A549 (cell line): Measurements from ENCODE around the gene CORO2B.

ENCODE experiments used
- BHLHE40 ChIP-seq: IDR thresholded peaks from 2 replicates; pipeline ENCODE4 v1.6.1; 2012; ENCODE audit warnings: low read depth, low read length, inconsistent platforms
- CBX8 ChIP-seq: fragments of 200-600 bp; sonication (generic); IDR thresholded peaks from 2 replicates; pipeline ENCODE4 v1.6.1; 2016
- EHMT2 ChIP-seq: fragments of 200-600 bp; sonication (generic); IDR thresholded peaks from 2 replicates; pipeline ENCODE4 v1.6.1; 2016; ENCODE audit warnings: antibody characterized with exemption, low read depth, mild to moderate bottlenecking, moderate library complexity
- EP300 ChIP-seq, 2 experiments: fragments of >200 bp; sonication (Bioruptor Twin); formaldehyde crosslinking; IDR thresholded peaks; 2 replicates in 1 of 2; 3 replicates in 1 of 2; pipeline ENCODE4 v1.6.1; 2016 to 2017
- ESRRA ChIP-seq: fragments of 150-350 bp; IDR thresholded peaks from 2 replicates; pipeline ENCODE4 v1.6.1; 2014; ENCODE audit warnings: mild to moderate bottlenecking, low read length, borderline replicate concordance
- HOXA7 ChIP-seq: fragments of 250-450 bp; sonication (Bioruptor Pico); IDR thresholded peaks from 2 replicates; pipeline ENCODE4 v1.5.0; 2020; ENCODE audit warnings: mild to moderate bottlenecking, moderate library complexity
- JUN ChIP-seq, 2 experiments: fragments of >200 bp; sonication (Bioruptor Twin); formaldehyde crosslinking; IDR thresholded peaks; 2 replicates in 1 of 2; 3 replicates in 1 of 2; pipeline ENCODE4 v1.6.1; 2016 to 2017
- POLR2A ChIP-seq: IDR thresholded peaks from 2 replicates; pipeline ENCODE4 v1.6.1; 2012; ENCODE audit warnings: mild to moderate bottlenecking, low read length
- SREBF2 ChIP-seq: fragments of 450-650 bp; IDR thresholded peaks from 2 replicates; pipeline ENCODE4 v1.6.1; 2014; ENCODE audit warnings: mild to moderate bottlenecking, moderate library complexity
- TF ChIP-seq, protein P1 (sequence below): IDR thresholded peaks from 2 replicates; pipeline ENCODE4 v1.6.1; 2012
- TF ChIP-seq, protein P2 (sequence below): fragments of >200 bp; sonication (Bioruptor Twin); formaldehyde crosslinking; IDR thresholded peaks from 3 replicates; pipeline ENCODE4 v1.5.1; 2016
- TF ChIP-seq, protein P3 (sequence below): fragments of 250-450 bp; sonication (Bioruptor Pico); IDR thresholded peaks from 2 replicates; pipeline ENCODE4 v1.5.0; 2021; ENCODE audit warnings: mild to moderate bottlenecking, moderate library complexity, borderline replicate concordance
- TF ChIP-seq, protein P4 (sequence below): fragments of >200 bp; sonication (Bioruptor Twin); formaldehyde crosslinking; IDR thresholded peaks from 3 replicates; pipeline ENCODE4 v1.6.1; 2016

DNA sequence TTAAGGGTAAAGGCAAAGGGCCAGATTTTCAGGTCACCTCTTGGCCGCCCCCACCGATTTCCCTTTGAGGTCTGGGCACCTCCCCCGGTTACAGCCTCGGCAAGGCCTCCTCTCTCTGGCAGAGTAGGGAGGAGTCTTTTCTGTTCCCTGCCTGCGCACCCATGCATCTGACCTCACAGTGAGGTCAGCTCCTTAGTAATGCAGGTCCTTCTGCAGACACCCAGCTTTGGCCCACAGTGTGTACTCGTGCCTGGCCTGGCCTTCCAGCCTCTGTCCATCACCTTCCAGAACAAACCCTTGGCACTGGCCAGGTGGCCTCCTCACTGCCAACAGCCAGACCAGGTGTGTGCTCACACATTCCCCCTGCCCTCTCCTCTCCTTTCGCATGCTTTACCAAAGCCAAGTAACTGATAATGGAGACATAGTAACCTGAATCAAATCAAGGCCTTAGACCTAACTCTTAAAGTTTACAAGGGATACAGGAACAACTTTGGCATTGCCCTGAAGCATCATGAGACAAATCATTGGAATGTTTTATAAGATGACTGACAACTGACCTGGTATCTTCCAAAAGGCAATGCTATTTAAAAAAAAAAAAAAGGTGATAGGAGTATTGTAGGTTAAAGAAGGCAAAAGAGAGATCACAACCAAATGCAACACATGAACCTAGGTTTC is 61.3 kb downstream of the CORO2B start:
- no peak for TF ChIP-seq BHLHE40
- TF ChIP-seq EP300 (IDR thresholded peaks at IDR 0.05) = no peak
- TF ChIP-seq, protein P1, sequence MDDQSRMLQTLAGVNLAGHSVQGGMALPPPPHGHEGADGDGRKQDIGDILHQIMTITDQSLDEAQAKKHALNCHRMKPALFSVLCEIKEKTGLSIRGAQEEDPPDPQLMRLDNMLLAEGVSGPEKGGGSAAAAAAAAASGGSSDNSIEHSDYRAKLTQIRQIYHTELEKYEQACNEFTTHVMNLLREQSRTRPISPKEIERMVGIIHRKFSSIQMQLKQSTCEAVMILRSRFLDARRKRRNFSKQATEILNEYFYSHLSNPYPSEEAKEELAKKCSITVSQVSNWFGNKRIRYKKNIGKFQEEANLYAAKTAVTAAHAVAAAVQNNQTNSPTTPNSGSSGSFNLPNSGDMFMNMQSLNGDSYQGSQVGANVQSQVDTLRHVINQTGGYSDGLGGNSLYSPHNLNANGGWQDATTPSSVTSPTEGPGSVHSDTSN = no peak
- no peak for TF ChIP-seq POLR2A
- TF ChIP-seq, protein P2, sequence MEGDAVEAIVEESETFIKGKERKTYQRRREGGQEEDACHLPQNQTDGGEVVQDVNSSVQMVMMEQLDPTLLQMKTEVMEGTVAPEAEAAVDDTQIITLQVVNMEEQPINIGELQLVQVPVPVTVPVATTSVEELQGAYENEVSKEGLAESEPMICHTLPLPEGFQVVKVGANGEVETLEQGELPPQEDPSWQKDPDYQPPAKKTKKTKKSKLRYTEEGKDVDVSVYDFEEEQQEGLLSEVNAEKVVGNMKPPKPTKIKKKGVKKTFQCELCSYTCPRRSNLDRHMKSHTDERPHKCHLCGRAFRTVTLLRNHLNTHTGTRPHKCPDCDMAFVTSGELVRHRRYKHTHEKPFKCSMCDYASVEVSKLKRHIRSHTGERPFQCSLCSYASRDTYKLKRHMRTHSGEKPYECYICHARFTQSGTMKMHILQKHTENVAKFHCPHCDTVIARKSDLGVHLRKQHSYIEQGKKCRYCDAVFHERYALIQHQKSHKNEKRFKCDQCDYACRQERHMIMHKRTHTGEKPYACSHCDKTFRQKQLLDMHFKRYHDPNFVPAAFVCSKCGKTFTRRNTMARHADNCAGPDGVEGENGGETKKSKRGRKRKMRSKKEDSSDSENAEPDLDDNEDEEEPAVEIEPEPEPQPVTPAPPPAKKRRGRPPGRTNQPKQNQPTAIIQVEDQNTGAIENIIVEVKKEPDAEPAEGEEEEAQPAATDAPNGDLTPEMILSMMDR = no peak
- no peak for TF ChIP-seq EHMT2
- TF ChIP-seq, protein P3, sequence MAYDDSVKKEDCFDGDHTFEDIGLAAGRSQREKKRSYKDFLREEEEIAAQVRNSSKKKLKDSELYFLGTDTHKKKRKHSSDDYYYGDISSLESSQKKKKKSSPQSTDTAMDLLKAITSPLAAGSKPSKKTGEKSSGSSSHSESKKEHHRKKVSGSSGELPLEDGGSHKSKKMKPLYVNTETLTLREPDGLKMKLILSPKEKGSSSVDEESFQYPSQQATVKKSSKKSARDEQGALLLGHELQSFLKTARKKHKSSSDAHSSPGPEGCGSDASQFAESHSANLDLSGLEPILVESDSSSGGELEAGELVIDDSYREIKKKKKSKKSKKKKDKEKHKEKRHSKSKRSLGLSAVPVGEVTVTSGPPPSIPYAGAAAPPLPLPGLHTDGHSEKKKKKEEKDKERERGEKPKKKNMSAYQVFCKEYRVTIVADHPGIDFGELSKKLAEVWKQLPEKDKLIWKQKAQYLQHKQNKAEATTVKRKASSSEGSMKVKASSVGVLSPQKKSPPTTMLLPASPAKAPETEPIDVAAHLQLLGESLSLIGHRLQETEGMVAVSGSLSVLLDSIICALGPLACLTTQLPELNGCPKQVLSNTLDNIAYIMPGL = no peak
- TF ChIP-seq ESRRA = no peak
- no peak for TF ChIP-seq CBX8
- TF ChIP-seq HOXA7 (CRISPR knock-in tag) = no peak
- TF ChIP-seq, protein P4, sequence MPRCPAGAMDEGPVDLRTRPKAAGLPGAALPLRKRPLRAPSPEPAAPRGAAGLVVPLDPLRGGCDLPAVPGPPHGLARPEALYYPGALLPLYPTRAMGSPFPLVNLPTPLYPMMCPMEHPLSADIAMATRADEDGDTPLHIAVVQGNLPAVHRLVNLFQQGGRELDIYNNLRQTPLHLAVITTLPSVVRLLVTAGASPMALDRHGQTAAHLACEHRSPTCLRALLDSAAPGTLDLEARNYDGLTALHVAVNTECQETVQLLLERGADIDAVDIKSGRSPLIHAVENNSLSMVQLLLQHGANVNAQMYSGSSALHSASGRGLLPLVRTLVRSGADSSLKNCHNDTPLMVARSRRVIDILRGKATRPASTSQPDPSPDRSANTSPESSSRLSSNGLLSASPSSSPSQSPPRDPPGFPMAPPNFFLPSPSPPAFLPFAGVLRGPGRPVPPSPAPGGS = no peak
- no peak for TF ChIP-seq JUN (IDR thresholded peaks at IDR 0.05)
- no peak for TF ChIP-seq SREBF2
